GM19238 (cell line): ENCODE results near the gene ZBTB11.
"Not testable (repeated sequence)": the region's sequence is repeated elsewhere in the genome, so short reads cannot be mapped to it uniquely, and the experiment has no call there.

ENCODE experiments used
- DNase-seq: peaks from one replicate; pipeline ENCODE4 v3.0.0; 2011; ENCODE audit warnings: low spot score; ENCODE audit not compliant: insufficient read length

Gene ZBTB11, protein sequence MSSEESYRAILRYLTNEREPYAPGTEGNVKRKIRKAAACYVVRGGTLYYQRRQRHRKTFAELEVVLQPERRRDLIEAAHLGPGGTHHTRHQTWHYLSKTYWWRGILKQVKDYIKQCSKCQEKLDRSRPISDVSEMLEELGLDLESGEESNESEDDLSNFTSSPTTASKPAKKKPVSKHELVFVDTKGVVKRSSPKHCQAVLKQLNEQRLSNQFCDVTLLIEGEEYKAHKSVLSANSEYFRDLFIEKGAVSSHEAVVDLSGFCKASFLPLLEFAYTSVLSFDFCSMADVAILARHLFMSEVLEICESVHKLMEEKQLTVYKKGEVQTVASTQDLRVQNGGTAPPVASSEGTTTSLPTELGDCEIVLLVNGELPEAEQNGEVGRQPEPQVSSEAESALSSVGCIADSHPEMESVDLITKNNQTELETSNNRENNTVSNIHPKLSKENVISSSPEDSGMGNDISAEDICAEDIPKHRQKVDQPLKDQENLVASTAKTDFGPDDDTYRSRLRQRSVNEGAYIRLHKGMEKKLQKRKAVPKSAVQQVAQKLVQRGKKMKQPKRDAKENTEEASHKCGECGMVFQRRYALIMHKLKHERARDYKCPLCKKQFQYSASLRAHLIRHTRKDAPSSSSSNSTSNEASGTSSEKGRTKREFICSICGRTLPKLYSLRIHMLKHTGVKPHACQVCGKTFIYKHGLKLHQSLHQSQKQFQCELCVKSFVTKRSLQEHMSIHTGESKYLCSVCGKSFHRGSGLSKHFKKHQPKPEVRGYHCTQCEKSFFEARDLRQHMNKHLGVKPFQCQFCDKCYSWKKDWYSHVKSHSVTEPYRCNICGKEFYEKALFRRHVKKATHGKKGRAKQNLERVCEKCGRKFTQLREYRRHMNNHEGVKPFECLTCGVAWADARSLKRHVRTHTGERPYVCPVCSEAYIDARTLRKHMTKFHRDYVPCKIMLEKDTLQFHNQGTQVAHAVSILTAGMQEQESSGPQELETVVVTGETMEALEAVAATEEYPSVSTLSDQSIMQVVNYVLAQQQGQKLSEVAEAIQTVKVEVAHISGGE

DNA sequence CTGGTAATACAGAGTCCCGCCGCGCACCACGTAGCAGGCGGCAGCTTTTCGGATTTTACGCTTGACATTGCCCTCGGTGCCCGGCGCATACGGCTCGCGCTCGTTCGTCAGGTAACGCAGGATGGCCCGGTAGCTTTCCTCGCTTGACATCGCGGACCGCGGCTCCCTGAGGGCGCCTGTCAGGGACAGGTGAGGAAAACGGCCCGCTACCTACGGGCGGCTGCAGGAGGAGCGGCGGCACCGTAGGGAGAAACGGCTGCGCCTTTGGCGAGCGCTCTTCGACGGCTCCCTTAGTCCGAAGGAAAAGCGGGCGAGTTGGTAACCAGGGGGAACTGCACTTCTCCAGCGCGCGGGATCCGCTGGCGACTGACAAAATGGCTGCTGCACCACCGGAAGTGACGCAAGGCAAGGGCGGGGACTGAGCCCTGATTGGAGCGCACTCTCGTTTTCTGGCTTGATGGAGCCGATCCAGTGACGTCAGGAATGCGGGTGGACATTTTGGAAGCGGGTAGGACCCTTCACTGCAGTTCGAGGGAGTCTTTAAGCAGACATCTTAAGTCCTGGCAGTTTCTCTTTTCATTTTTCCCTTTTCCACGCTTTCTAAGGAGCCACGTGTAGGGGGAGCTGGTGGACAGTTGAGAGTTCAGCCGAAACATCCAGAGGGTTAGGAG lies at the start of gene ZBTB11:
Gene ZBTB11, minus strand, starts transcription at position 368 of the 671 bp plus-strand sequence. Its CDS starts 218 bp downstream, at position 150.
- DNase-seq, result peak; percentile 90

DNA sequence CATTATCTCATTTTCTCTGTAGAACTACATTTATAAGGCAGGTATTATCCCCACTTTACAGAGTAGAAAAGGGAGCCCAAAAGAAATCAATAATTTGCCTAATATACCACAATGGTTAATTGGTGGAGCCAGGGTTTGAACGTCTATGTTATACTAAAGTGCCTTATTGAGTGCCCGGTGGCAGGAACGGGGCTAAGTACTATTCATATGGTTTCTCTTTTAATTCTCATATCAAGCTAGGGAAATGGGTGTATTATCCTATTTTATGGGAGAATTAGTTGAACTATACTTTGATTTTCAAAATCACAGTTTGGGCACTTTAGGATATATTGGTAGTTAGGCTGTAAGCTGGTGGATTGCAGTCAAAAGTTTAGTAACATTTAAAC lies 49.0 kb upstream of the ZBTB11 start:
- no peak for DNase-seq

DNA sequence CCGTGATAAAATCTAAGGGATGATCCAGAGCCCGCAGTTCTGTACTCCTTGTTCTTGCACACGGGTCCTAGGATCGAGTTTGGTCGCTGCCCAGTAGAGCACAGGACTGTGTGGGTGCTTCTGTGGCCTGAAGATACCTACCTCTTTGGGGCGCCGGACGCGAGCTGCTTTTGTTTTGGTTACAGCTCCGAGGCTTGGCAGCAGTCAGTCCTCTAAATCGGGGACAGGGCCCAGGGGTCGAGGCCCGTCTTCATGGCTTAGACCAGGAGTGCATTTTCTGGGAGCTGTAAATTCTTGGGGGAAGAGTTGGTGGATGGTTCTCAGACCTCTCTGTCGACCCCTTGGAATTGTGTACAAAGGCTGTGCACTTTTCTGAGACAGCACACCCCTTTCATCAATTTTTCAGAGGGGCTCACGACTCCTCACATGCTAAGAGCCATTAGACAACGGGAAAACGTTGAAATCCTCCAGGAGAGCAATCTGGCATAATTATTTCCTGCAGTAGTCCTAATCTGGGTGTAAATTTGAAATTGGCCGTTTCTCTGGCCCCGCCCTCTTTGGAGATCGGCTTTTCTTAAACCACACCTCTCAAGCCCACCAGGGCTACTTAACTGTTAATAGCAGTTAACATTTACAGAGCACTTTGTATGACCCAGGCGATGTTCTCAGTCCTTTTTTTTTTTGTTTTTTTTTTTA lies 48.4 kb upstream of the ZBTB11 start:
- DNase-seq, result no peak

DNA sequence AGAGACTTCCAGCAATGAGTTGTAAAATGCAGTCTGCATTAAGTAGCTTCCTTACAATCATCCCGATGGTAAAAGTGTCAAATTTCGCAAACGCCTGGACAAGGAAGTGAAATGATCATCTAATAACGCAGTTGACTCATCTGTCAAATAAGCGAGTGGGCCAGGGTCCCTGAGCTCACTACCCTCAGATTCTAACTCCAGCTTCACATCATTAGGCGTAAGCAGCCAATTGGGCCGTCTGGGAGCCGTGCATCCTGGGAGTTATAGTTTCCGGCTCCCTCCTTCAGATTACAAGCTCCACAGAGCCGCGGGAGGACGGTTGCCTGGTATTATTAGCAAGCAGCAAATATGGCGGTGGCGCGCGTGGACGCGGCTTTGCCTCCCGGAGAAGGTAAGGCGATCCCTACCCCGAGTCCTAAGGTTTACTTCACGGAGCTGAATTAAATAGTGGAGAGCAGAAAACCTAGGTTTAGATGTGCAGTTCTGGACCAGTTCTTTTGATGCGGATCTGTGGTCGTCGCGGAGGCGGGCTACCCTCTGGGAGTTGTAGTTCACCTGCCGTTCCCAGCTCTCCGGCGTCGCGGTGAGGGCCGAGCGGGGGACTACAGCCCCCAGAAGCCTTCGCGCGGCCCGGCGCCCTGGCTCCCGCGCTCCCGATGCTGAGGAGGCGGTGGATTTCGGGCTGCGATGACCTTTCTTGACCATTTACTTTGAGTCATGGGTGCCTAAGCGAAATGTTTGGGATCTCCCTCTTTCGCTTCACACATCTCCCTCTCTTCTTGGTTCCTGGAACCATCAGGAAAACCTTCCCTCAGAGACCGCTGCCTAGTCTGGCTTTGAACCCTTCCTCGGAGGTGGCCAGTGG lies 47.6 kb upstream of the ZBTB11 start, which contains the start of gene CEP97:
Gene CEP97, plus strand, starts transcription at position 286 of the 865 bp plus-strand sequence. Its CDS starts 63 bp downstream, at position 349.
- DNase-seq, result peak; percentile 45

DNA sequence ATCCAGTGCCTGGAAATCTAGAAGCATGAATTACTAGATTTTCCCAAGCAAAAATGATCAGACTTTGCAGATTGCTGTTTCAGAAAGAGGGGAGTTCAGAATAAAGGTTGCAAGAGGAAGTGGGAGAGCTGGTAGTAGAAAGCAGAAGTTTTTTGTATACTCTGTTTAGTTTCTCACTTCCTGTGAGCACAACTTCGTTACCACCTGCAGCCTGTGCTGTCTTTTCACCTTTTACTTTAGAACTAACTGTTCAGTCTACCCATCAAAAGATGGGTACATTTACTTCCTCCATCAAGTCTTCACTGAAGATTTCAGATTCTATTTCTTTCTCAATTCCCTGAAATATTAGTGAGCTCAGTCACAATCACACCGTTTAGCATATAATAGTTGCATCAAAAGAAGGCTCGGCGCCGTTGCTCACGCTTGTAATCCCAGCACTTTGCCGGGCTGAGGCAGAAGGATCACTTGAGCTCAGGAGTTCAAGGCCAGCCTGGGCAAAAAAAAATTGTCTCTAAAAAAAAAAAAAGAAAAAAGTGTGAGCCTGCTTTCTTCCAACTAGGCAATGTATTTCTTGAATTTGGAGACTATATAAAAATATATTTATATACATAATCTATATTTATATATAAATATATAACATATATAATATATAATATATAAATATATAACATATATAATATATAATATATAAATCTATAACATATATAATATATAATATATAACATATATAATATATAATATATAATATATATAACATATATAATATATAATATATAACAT lies 45.7 kb upstream of the ZBTB11 start:
- peak; percentile 19 for DNase-seq

DNA sequence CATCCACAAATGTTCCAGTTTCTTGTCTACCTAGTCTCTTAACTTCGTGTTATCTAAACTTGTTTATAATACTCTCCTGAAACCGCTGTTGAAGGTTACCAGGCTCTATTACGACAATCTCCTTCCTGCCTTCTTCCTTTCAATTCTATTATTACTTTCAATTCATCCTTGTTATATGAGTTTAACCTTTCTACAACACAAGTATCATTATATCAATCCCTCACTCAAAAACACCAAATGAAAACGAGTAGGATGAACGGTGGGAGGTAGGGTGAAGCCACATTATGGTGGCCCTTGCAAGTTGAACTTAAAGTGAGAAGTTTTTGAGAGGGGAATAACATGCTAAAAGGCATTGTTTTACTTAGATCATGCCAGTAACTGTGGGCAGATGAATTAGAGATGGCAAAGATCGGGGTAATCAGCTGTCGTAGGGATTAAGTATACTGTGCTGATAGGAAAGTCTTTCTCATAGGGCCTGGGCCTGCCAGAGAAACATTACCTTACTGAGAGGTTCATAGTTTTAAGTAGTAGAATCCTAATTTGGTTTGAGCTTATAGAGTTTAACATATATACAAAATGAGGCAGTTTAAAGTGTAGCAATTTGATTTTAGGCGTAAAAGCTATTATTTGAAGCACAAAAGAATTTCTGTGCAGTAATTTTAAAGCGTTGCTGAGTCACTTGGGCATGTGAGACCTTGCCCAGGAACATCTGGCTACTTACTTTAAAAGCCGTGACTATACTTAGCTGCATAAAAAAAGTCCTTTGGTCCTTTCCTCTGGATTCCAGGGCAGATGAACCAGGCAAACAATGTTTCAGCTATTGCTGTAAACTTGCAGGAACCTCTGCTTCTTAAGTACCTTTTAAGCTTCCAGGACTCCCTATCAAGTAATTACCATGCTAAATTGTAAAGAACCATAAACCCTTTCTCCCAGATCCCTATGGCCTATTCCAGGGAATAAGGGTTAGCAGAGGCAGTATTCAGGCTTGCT lies 44.2 kb upstream of the ZBTB11 start:
- DNase-seq, result no peak

DNA sequence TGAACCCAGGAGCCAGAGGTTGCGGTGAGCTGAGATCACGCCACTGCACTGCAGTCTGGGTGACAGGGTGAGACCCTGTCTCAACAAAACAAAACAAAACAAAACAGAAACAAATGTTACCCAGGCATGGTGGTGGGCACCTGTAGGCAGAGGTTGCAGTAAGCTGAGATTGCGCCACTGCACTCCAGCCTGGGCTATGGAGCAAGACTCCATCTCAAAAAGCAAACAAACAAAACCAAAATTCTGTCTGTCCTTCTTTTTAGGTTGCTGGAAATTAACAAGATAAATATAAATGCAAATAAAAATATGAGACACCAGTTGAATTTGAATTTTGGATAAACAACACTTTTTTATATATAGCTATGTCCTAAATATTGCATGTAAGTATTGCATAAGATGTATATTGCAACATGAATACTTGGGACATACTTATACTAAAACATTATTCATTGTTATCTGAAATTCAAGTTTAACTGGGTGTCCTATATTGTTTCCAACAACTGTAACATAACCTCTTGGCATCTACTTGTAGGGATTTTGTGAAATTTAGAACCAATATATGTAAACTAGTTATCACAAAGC lies 42.8 kb upstream of the ZBTB11 start:
- DNase-seq, result no peak

DNA sequence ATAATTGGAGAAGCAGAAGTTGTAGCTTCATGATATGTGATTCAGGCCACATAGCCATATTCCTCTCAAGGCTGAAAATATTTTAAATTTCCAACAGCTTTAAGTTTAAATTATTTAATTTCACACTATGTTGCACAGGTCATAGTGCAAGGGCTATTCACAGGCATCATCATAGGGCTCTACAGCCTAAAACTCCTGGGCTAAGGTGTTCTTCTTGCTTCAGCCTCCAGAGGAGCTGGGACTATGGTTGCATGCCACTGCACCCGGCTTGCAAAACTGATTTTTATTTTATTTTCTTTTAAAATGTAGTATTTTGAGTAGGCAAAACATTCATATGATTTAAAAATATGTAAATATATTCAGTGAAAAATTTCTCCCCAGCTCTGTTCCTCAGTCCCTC lies 41.5 kb upstream of the ZBTB11 start:
- no peak for DNase-seq

DNA sequence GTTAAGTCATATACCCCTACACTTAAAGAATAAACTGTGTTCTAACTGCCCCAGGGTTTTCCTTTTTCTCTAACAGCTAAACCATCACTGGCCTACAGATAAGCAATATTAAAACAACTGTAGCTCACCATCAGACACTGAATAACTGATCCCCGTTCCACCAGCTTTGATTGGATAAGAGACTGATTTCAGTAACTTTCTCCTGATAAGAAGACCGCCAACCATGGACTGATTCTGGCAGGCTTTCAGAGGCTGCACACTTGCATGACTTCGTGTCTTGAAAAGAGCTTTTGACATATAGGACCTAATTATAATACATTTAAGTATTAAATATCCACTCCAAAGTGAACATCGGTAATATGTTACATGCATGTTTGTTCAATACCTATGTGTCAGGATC lies 32.2 kb upstream of the ZBTB11 start:
- DNase-seq, result no peak

DNA sequence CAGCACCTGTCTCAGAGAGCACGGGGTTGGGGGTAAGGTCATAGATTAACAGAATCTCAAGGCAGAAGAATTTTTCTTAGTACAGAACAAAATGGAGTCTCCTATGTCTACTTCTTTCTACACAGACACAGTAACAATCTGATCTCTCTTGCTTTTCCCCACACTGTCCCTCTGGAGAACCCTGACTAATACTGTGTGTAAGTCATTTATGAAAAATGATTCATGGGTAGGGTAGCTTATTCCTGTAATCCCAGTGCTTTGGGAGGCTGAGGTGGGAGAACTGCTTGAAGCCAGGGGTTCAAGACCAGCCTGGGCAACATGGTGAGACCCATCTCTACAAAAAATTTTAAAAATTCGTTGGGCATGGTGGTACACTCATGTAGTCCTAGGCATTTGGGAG lies 27.7 kb upstream of the ZBTB11 start:
- not testable (repeated sequence) for DNase-seq

DNA sequence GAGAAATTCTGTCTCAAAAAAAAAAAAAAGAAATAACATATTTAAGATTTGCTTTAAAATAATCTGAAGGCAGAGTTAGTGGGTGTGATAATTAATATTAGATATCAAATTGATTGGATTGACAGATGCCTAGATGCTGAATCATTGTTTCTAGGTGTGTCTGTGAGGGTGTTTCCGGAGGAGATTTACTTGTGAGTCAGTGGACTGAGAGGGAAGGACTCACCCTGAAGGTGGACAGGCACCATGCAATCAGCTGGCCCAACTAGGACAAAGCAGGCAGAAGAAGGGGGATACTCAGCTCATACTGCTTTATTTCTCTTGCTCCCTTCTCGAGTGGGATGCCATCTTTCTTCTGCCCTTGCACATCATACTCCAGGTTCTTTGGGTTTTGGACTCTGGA lies 26.2 kb upstream of the ZBTB11 start:
- DNase-seq, result no peak

DNA sequence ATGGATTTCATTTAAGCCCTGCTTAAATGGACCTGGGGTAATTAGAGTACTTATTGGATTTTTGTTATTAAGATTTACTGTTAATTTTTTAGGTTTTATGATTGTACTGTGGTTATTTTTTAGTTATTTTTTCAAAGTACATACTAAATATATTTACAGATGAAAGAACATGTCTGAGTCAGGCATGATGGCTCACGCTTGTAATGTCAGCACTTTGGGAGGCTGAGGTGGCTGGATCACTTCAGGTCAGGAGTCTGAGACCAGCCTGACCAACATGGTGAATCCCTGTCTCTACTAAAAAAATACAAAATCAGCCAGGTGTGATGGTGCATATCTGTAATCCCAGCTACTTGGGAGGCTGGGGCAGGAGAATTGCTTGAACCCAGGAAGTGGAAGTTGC lies 25.8 kb upstream of the ZBTB11 start:
- DNase-seq, result no peak

DNA sequence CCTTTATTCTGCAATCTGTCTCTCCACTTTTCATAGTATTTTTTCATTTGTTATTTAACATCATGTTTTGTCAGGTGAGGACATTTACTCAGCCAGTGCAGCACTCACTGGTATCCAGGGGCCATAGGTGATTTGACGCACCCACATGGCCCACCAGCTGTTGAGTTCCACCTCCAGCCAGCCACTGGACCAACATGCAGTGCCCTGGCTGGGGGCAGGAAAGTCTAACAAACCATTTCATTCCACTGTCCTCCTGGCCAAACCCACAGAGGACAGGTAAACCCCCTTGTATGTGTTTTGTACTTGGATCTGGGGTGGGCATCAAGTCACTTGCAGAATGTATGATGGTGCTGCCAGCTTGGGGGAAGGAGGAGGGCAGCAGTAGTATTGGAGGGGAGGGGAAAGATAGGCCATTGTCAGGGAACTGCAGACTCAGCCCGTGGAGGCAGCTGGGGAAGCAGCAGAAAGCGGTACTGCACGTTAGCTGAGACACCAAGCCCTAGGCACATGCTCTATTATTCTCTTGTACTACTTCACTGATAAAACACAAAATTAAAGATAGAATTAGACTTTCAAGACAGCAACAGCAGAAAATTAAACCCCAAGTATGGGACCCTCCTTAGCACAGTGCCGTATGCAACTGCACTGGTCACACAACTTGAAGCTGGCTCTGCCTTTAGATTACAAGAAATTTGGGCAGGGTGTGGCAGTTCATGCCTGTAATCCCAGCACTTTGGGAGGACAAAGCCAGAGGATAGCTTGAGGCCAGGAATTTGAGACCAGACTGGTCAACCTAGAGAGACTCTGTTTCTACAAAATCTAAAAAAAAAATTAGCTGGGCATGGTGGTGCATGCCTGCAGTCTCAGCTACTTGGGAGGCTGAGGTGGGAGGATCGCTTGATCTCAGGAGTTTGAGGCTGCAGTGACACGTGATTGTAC lies 25.0 kb upstream of the ZBTB11 start:
- no peak for DNase-seq

DNA sequence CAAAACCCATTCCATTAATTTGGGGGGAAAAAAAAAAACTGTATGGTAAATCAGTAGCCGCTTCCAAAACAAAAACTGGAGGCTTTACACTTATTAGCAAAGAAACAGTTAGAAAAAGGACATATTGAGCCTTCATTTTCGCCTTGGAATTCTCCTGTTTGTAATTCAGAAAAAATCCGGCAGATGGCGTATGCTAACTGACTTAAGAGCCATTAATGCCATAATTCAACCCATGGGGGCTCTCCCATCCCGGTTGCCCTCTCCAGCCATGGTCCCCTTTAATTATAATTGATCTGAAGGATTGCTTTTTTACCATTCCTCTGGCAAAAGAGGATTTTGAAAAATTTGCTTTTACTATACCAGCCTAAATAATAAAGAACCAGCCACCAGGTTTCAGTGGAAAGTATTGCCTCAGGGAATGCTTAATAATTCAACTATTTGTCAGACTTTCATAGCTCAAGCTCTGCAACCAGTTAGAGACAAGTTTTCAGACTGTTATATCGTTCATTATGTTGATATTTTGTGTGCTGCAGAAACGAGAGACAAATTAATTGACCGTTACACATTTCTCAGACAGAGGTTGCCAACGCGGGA lies 18.9 kb upstream of the ZBTB11 start:
- no peak for DNase-seq

DNA sequence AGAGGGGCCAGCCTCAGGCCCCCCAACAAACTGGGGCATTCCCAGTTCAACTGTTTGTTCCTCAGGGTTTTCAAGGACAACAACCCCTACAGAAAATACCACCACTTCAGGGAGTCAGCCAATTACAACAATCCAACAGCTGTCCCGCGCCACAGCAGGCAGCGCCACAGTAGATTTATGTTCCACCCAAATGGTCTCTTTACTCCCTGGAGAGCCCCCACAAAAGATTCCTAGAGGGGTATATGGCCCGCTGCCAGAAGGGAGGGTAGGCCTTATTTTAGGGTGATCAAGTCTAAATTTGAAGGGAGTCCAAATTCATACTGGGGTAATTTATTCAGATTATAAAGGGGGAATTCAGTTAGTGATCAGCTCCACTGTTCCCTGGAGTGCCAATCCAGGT lies 17.9 kb upstream of the ZBTB11 start:
- DNase-seq, result not testable (repeated sequence)

DNA sequence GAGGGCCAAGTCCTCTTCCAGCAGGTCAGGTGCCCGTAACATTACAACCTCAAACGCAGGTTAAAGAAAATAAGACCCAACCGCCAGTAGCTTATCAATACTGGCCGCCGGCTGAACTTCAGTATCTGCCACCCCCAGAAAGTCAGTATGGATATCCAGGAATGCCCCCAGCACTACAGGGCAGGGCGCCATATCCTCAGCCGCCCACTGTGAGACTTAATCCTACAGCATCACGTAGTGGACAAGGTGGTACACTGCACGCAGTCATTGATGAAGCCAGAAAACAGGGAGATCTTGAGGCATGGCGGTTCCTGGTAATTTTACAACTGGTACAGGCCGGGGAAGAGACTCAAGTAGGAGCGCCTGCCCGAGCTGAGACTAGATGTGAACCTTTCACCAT lies 16.6 kb upstream of the ZBTB11 start:
- DNase-seq, result not testable (repeated sequence)
